Lower lobe of right lung (tissue), 2 donors: ENCODE results near the gene EIF2AK2. TPM values are rescaled to one million over a fixed set of nuclear protein-coding genes. Genes with fewer than 3 reads are reported as not detected.
"Not testable (repeated sequence)": the region's sequence is repeated elsewhere in the genome, so short reads cannot be mapped to it uniquely, and the experiment has no call there.

Experiments
- ATAC-seq, 2 donors: fragments of 200-7000 bp; cut with Tn5 transposase; one replicate each; pipeline ENCODE4 v1.9.1; 2020 to 2022; ENCODE audit warnings: mild to moderate bottlenecking in 2 of 2, moderate library complexity in 2 of 2
- DNase-seq: peaks from one replicate; pipeline ENCODE4 v3.0.0-alpha.2; 2020
- H3K27ac ChIP-seq: fragments of 200-600 bp; one replicate; pipeline ENCODE4 v1.8.0; 2022
- H3K27me3 ChIP-seq: fragments of 200-600 bp; one replicate; pipeline ENCODE4 v1.8.0; 2022; ENCODE audit warnings: low read depth
- H3K36me3 ChIP-seq: fragments of 200-600 bp; one replicate; pipeline ENCODE4 v1.8.0; 2022; ENCODE audit warnings: mild to moderate bottlenecking
- H3K4me1 ChIP-seq: fragments of 200-600 bp; one replicate; pipeline ENCODE4 v1.8.0; 2022
- H3K4me3 ChIP-seq: fragments of 200-600 bp; one replicate; pipeline ENCODE4 v1.8.0; 2022; ENCODE audit warnings: mild to moderate bottlenecking
- H3K9me3 ChIP-seq: fragments of 200-600 bp; one replicate; pipeline ENCODE4 v1.8.0; 2022
- intact Hi-C: fragments of 100-400 bp; cut with DNase I; formaldehyde crosslinking; loops from one replicate; pipeline ENCODE4 v1.11.0; 2022
- long read RNA-seq: library from polyadenylated mRNA; unstranded; transcript quantifications from one replicate; pipeline ENCODE4 v2.0.0, GENCODE V29; 2021
- total RNA-seq: library from RNA; stranded (reverse); fragmentation: NEBNext Ultra II Directional; extraction: Animal tissue kit (Norgen Biotek cat#: 25700); gene quantifications from one replicate; pipeline ENCODE4 v1.2.1, GENCODE V29; 2021
- TF ChIP-seq, protein P1 (sequence below): fragments of 200-600 bp; IDR thresholded peaks from one replicate; pipeline ENCODE4 v1.8.0; 2022; ENCODE audit warnings: antibody characterized with exemption, mild to moderate bottlenecking
- donor health status: DM: no; HTN: yes; CAD: no; lungs with severe emphysema.

Gene EIF2AK2
- 69.2 TPM for total RNA-seq
- long read RNA-seq, full-length matches to known transcripts, result 26 of 86 reads
- long read RNA-seq, partial matches to known transcripts, result 31 of 86 reads
- long read RNA-seq, other reads (novel, unspliced or antisense), result 29 of 86 reads

DNA sequence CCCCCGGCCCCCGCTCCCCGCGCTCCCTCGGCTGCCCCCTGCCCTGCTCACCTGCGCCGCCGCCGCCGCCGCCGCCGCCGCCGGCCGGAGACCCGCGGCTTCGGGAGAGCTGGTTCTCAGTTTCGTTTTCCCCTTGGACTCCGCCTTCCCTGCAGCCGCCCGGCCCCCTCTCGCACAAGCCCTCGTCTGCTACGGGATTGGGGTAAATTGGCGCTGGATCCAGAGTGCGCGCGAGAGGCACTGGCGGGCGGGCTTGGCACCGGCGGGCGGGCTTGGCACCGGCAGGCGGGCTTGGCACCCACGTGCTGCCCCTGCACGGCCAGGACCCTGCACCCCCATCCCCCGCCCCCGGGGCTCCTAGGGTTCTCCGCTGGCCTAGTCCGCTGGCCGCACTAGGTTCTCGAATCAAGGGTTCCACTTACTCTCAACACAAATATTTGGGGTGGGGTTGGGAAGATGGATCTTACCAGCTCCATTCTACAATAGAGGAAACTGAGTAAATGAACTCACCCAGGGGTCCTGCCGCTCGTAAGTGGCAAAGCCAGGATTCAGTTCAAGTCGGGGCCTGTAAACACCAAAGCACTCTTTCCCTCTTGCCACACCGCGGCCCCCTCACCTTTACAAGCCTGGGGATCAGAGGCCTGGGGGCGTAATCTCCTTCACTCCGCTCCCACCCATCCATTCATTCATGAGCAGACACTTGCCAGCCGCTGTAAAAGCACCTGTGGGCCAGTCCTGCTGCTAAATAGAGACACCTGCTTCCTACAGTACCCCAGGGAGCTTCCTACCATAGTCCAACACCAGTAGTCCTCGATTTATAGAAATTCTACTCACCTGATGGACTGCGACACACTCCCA lies at the start of gene EIF2AK2:
EIF2AK2 (minus strand) TSS at position 124 of the 858 bp plus-strand sequence. CDS start 9,174 bp downstream, outside the sequence.
- Histone ChIP-seq H3K4me3 (peak within 1 kb of the TSS; percentile 75), H3K27me3 (no peaks in the 10 kb centered on the region), H3K27ac (peak within 1 kb of the TSS; percentile 95), H3K36me3 (peaks cover 9% of the 10 kb centered on the region), H3K4me1 (peaks cover 25% of the 10 kb centered on the region), H3K9me3 (no peaks in the 10 kb centered on the region)
- intact Hi-C loops, result no loop called here
- DNase-seq (peak; percentile 91), ATAC-seq (peak; percentile 95 to 98)
- TF ChIP-seq, protein P1, sequence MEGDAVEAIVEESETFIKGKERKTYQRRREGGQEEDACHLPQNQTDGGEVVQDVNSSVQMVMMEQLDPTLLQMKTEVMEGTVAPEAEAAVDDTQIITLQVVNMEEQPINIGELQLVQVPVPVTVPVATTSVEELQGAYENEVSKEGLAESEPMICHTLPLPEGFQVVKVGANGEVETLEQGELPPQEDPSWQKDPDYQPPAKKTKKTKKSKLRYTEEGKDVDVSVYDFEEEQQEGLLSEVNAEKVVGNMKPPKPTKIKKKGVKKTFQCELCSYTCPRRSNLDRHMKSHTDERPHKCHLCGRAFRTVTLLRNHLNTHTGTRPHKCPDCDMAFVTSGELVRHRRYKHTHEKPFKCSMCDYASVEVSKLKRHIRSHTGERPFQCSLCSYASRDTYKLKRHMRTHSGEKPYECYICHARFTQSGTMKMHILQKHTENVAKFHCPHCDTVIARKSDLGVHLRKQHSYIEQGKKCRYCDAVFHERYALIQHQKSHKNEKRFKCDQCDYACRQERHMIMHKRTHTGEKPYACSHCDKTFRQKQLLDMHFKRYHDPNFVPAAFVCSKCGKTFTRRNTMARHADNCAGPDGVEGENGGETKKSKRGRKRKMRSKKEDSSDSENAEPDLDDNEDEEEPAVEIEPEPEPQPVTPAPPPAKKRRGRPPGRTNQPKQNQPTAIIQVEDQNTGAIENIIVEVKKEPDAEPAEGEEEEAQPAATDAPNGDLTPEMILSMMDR, result no peak

DNA sequence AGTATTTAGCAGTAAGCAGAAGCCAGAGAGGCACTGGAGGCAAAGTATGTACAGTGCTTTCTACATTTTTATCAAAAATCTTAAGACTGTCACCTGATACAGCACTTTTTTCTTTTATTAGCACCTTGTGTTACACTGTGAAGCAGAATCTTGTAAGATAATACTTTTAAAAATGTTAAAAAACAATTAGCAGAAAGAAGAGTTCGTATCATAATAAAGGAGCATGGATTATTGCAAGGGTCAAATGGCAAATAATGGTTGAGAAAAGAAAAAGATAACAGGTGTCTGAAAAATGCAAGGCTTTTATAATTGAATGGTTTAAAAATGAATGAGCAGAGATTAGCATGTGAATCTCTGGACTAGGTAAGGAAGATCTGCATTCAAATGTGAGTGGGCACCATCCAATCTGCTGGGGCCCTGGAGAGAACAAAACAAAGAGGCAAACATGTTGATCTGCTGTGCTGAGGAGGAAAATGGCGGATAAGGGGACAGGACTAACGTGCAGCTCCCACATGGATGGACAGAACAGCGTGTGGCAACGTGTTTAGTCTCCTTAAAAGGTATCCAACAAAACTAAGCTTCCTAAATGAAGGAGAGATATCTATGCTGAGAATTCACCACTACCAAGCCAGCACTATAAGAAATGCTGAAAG lies 49.0 kb upstream of the EIF2AK2 start:
- ATAC-seq (no peak), DNase-seq (no peak)
- Histone ChIP-seq H3K4me1 (no peaks in the 10 kb centered on the region), H3K36me3 (peaks cover 77% of the 10 kb centered on the region), H3K9me3 (no peaks in the 10 kb centered on the region), H3K27ac (no peak overlapping the region), H3K27me3 (no peaks in the 10 kb centered on the region), H3K4me3 (no peak overlapping the region)
- TF ChIP-seq, protein P1, result no peak
- intact Hi-C loops, result no loop called here

DNA sequence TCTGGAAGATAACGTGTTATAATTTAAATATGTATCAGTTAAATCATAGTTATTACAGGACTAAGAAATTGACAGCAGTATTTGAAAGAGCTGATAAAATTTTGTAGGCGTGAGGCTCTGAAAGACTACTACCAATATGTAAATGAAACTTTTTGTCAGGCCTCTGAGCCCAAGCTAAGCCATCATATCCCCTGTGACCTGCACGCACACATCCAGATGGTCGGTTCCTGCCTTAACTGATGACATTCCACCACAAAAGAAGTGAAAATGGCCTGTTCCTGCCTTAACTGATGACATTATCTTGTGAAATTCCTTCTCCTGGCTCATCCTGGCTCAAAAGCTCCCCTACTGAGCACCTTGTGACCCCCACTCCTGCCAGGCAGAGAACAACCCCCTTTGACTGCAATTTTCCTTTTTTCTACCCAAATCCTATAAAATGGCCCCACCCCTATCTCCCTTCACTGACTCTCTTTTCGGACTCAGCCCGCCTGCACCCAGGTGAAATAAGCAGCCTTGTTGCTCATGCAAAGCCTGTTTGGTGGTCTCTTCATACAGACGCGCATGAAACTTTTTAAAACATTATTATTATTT lies 48.4 kb upstream of the EIF2AK2 start:
- ATAC-seq, H3K4me3 ChIP-seq, DNase-seq, H3K27ac ChIP-seq, H3K9me3 ChIP-seq, intact Hi-C loops, H3K27me3 ChIP-seq, H3K4me1 ChIP-seq: not testable (repeated sequence)
- peaks cover 77% of the 10 kb centered on the region for H3K36me3 ChIP-seq

DNA sequence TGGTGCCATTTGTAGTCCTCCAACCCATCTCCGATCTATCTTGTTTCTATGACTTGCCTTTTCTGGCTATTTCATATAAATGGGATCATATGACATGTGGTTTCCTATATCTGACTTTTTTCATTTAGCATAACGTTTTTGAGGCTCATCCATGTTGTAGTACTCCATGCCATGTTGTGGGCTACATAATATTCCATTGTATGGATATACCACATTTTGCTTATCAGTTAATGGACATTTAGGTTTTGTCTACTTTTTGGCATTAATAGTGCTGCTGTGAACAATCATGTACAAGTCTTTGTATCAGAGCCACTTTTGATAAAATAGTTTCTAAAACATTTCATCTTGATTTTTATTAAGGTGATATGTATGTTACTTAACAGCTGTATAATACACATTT lies 46.9 kb upstream of the EIF2AK2 start:
- TF ChIP-seq, protein P1, result no peak

DNA sequence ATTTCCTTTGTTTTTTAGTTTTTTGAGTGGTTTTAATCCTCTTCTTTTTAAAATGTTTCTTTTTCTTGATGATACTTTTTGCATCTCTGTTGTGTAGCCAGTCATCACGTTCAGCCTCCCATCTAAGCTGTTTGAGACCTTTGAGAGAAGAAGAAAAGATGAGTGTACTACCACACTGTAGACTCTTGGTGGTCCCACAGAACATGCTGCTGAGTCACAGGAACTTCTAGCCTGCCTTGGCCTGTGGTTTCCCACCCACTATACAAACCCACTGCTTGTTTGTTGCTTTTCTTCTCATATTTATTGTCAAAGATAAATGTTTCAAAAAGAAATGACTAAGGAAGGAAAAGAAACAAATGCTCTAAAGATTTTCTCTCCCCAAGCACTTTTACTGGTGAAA lies 45.0 kb upstream of the EIF2AK2 start:
- ATAC-seq, result no peak
- intact Hi-C loops, result no loop called here

More for the DNA sequence above, 46.9 kb upstream of the EIF2AK2 start:
- no peak for DNase-seq
- H3K4me3 ChIP-seq, result no peak overlapping the region
- H3K4me1 ChIP-seq, result peaks cover 1% of the 10 kb centered on the region
- intact Hi-C loops, result no loop called here
- H3K27ac ChIP-seq, result no peak overlapping the region
- H3K36me3 ChIP-seq, result peaks cover 65% of the 10 kb centered on the region
- H3K9me3 ChIP-seq, result no peaks in the 10 kb centered on the region
- no peaks in the 10 kb centered on the region for H3K27me3 ChIP-seq
- ATAC-seq, result no peak

More for the DNA sequence above, 45.0 kb upstream of the EIF2AK2 start:
- Histone ChIP-seq H3K27me3 (no peaks in the 10 kb centered on the region), H3K4me3 (no peak overlapping the region), H3K4me1 (peaks cover 21% of the 10 kb centered on the region), H3K27ac (no peak overlapping the region), H3K9me3 (no peaks in the 10 kb centered on the region), H3K36me3 (peaks cover 65% of the 10 kb centered on the region)
- DNase-seq, result no peak
- TF ChIP-seq, protein P1, result no peak
